Stromal cell of bone marrow (primary cell): ENCODE measurements around the gene GOLT1B.
A peak's percentile ranks its signal among the peaks of the same experiment; 100 is the strongest.
"Not testable (repeated sequence)": the region's sequence is repeated elsewhere in the genome, so short reads cannot be mapped to it uniquely, and the experiment has no call there.

ENCODE experiments used
- DNase-seq: peaks from one replicate; pipeline ENCODE4 v3.0.0-alpha.2; 2012; ENCODE audit warnings: low read depth

Gene GOLT1B

GRCh38 chr12:21501258-21502163 is at the start of gene GOLT1B, which contains the start of gene RECQL:
TSS of gene GOLT1B (plus strand) at chr12:21501789. CDS start at chr12:21501924, 135 bp downstream.
TSS of gene RECQL (minus strand) at chr12:21501635. CDS start at chr12:21499570, 2,065 bp downstream.
- DNase-seq, result peak; percentile 98

GRCh38 chr12:21453312-21453852 is 48.2 kb upstream of the GOLT1B start:
- DNase-seq, result no peak

GRCh38 chr12:21456291-21456780 is 45.3 kb upstream of the GOLT1B start:
- peak; percentile 45 for DNase-seq

- DNase-seq, result no peak
Observed at GRCh38 chr12:21459474-21459873, 42.1 kb upstream of the GOLT1B start.

GRCh38 chr12:21467334-21467733 is 34.3 kb upstream of the GOLT1B start:
- not testable (repeated sequence) for DNase-seq

- no peak for DNase-seq
Observed at GRCh38 chr12:21471294-21471693, 30.3 kb upstream of the GOLT1B start.

- no peak for DNase-seq
Observed at GRCh38 chr12:21472197-21472823, 29.3 kb upstream of the GOLT1B start.

GRCh38 chr12:21475552-21475951 is 26.0 kb upstream of the GOLT1B start:
- DNase-seq, result no peak

GRCh38 chr12:21476949-21477348 is 24.6 kb upstream of the GOLT1B start:
- peak; percentile 72 for DNase-seq

- no peak for DNase-seq
Observed at GRCh38 chr12:21478756-21479455, 22.7 kb upstream of the GOLT1B start.

GRCh38 chr12:21483531-21483930 is 18.1 kb upstream of the GOLT1B start:
- DNase-seq, result no peak

- no peak for DNase-seq
Observed at GRCh38 chr12:21485998-21486397, 15.6 kb upstream of the GOLT1B start.

GRCh38 chr12:21499765-21500164 is 1.8 kb upstream of the GOLT1B start:
- DNase-seq, result no peak

GRCh38 chr12:21500786-21501257 is 767 bp upstream of the GOLT1B start:
- no peak for DNase-seq

- no peak for DNase-seq
Observed at GRCh38 chr12:21502164-21502496, 541 bp downstream of the GOLT1B start.

- DNase-seq, result no peak
Observed at GRCh38 chr12:21502872-21503271, 1.3 kb downstream of the GOLT1B start.

GRCh38 chr12:21505888-21506287 is 4.3 kb downstream of the GOLT1B start:
- no peak for DNase-seq

GRCh38 chr12:21507849-21508248 is 6.3 kb downstream of the GOLT1B start:
- no peak for DNase-seq

GRCh38 chr12:21509768-21510167 is 8.2 kb downstream of the GOLT1B start:
- DNase-seq, result no peak

- no peak for DNase-seq
Observed at GRCh38 chr12:21516281-21516680, 14.7 kb downstream of the GOLT1B start.

GRCh38 chr12:21518451-21518850 is 16.9 kb downstream of the GOLT1B start:
- no peak for DNase-seq

GRCh38 chr12:21521541-21521940 is 20.0 kb downstream of the GOLT1B start:
- DNase-seq, result no peak
